ENCODE measurements around the gene RHNO1.

GRCh38 chr12:2864198-2864597 lies 12.8 kb upstream of the RHNO1 start:
- TF ChIP-seq CTCF (IDR thresholded peaks at IDR 0.05; ENCODE audit: borderline replicate concordance, extremely low read depth, low read length, poor library complexity, severe bottlenecking) = no peak
- no peak for TF ChIP-seq EZH2 (IDR thresholded peaks at IDR 0.05; ENCODE audit: borderline replicate concordance, low read depth, low read length, severe bottlenecking)
